Right renal pelvis (tissue), 4 donors: ENCODE data around the gene KCNK4. TPM values are rescaled to one million over a fixed set of nuclear protein-coding genes. Genes with fewer than 3 reads are reported as not detected.

Experiments
- DNase-seq, 4 donors: peaks; one replicate each; pipeline ENCODE4 v3.0.0-alpha.2; 2013; ENCODE audit warnings: low read depth in 4 of 4, low spot score in 3 of 4, missing footprints in 1 of 4
- polyA plus RNA-seq, 4 donors: library from polyadenylated mRNA; unstranded; fragments of 120-200 nt; gene quantifications; one replicate each; pipeline ENCODE4 v1.2.1, GENCODE V29; 2013; ENCODE audit not compliant: insufficient read length in 4 of 4

KCNK4 gene
- polyA plus RNA-seq, 4 donors: 0.08 TPM; not detected in 3

- no peak for DNase-seq
These were observed 3.3 kb upstream of the KCNK4 start for GRCh38 chr11:64287676-64288352.

DNA sequence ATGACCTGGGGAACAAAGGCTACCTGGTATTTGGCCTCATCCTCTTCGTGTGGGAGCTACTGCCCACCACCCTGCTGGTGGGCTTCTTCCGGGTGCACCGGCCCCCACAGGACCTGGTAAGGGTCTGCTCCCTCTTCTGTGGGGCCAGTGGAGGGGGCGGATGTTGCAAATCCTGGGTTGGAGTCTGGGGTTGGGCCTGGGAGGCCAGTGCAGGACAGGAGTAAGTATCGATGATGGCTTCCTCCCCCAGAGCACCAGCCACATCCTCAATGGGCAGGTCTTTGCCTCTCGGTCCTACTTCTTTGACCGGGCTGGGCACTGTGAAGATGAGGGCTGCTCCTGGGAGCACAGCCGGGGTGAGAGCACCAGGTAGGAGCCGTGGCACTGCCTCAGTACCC lies 2.8 kb upstream of the KCNK4 start:
- no peak for DNase-seq

- no peak for DNase-seq
These were observed 2.0 kb upstream of the KCNK4 start for GRCh38 chr11:64289002-64289564.

GRCh38 chr11:64290352-64291261 lies 495 bp upstream of the KCNK4 start:
- no peak for DNase-seq

GRCh38 chr11:64291752-64292459 lies 804 bp downstream of the KCNK4 start:
- DNase-seq: no peak

DNA sequence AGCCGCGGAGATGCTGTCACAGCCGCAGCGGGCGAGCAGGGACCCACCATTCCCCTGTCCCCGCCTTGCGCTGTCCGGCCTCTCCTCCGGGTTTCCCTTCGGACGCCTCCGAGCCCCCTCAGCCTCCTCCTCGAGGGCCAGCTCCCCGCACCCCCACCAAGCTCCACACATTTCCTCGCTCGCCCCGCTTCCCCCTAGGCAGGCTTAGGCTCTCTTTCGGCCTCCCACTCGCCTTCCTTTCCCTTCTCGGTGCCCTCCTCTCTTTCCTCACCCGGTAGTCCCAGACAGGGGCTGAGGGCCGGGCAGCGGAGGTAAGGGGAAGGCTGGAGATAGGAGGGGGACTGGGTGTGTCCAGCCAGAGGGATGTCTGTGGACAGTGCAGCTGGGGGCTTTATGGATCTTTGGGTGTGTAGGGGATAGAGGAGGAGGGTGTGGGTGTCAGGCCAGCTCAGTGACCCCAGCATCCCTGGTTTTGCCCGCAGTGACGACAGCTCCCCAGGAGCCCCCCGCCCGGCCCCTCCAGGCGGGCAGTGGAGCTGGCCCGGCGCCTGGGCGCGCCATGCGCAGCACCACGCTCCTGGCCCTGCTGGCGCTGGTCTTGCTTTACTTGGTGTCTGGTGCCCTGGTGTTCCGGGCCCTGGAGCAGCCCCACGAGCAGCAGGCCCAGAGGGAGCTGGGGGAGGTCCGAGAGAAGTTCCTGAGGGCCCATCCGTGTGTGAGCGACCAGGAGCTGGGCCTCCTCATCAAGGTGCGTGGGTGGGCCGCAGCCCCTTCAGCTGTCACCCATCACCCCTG lies 1.6 kb downstream of the KCNK4 start:
- no peak for DNase-seq

DNA sequence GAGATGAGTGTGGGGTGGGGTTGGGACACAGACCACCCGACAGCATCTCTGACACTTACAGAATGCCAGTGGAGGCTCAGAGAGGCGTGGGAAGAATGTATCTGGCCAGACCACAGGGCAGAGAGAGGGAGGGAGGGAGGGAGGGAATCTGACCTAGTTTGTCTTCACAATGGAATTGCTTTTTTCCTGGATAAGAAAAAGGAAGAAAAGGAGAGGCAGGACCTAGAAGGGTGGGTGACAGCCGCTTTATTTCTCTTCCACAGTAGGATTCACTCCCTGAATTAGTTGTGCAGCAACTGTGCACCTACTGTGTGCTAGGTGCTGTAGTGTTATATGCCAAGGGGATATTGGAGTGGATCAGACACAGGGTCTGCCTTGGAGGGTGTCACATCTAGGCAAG lies 3.7 kb downstream of the KCNK4 start:
- DNase-seq: no peak

DNA sequence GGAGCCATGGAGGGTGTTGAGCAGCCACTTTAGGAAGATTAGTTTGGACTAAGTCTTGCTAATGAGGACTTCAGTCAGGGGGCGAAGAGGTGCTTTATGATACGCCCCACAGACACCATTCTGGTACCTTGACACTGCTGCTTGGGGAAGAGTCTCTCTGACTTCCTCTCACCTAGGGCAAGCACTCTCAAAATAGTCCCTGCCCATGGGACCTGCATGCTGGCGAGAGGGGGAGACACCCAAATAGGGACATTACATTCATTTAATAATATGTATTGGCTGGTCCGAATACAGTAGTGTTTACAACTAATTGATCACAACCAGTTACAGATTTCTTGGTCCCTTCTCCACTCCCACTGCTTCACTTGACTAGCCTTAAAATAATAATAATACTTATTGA lies 4.7 kb downstream of the KCNK4 start:
- DNase-seq: no peak

GRCh38 chr11:64296236-64296635 lies 5.1 kb downstream of the KCNK4 start:
- no peak for DNase-seq

DNA sequence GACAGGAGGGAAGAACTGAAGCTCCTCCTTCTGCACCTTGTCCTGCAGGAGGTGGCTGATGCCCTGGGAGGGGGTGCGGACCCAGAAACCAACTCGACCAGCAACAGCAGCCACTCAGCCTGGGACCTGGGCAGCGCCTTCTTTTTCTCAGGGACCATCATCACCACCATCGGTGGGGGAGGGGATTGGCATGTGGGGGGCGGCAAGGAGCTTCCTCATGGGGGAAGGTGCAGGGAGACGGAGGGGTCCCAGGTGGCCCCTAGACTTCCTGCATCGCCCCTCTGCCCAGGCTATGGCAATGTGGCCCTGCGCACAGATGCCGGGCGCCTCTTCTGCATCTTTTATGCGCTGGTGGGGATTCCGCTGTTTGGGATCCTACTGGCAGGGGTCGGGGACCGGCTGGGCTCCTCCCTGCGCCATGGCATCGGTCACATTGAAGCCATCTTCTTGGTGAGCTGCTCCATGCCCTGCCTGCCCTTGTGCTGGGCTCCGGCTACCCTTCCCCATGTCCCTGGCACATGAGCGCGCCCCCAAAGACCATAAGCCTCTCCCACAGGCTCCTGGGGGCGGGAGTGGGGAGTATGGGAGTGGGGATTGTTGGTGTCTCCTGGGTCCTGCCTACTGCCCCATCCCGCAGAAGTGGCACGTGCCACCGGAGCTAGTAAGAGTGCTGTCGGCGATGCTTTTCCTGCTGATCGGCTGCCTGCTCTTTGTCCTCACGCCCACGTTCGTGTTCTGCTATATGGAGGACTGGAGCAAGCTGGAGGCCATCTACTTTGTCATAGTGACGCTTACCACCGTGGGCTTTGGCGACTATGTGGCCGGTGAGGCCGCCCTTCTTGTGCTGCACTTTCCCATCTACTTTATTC lies 6.0 kb downstream of the KCNK4 start:
- no peak for DNase-seq

DNA sequence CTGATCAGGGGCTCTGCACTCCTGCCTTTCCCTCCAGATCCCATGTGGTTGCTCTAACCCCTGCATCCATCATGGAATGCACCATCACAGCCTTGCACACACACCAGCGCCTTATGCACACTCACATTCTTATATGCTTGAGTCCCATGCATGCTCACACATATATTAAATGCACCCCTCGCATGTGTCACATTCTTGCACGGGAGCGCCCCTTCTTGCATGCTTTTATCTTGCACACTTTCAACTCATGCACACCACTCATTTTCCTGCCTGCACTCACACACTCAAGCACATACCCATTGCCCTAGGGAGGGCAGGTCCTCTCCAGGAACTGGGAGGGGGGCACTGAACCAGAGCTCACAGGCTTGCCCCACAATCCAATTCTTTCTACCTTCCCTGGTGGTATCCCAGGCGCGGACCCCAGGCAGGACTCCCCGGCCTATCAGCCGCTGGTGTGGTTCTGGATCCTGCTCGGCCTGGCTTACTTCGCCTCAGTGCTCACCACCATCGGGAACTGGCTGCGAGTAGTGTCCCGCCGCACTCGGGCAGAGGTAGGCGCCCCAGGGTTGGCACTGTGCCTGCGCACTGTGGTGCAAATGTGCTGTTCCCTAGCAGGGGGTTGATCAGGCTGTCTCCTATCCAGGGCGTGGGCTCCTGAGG lies 6.7 kb downstream of the KCNK4 start:
- no peak for DNase-seq

- DNase-seq: no peak
These were observed 8.1 kb downstream of the KCNK4 start for GRCh38 chr11:64298966-64299846.

GRCh38 chr11:64299847-64300648 lies 8.9 kb downstream of the KCNK4 start, which contains the start of gene CATSPERZ:
TSS of gene CATSPERZ (plus strand) at chr11:64300358. CDS start at chr11:64300411, 53 bp downstream.
- DNase-seq: no peak

DNA sequence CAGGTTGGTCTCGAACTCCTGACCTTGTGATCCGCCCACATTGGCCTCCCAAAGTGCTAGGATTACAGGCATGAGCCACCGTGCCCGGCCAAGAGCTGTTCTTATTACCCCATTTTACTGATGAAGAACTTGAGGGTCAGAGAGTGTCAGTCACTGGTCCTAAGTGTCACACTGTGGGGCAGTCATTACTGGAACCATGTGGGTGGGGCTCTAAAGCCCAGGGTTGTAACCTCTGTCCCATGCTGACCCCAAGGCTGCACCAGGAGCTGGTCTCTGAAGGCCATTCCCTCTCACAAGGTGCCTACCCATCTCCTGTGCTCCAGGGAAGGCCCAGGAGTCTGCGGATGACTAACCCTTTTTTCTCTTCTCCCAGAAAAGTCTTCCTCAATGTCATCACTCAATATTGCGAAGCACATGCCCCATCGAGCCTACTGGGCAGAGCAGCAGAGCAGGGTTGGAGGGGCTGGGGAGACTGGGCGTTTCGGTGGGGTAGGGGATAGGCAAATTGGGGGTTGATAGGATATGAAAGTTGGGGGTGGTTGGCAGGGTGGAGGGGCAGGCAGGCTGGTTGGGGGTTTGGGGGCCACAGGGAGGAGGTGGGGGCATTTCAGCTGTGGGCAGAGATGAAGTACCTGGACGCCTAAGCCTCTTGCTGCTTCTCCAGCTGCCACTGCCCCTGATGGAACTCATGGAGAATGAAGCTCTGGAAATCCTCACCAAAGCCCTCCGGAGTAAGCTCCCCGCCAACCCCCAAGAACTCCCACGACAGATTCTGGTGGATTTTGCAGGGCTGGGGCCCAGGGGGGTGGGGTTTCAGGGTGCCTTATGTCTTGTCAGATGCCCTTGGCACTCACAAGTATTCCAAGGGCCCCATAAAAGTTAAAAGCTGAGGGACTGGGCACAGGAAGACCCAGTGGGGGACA lies 12.3 kb downstream of the KCNK4 start:
- DNase-seq: no peak

DNA sequence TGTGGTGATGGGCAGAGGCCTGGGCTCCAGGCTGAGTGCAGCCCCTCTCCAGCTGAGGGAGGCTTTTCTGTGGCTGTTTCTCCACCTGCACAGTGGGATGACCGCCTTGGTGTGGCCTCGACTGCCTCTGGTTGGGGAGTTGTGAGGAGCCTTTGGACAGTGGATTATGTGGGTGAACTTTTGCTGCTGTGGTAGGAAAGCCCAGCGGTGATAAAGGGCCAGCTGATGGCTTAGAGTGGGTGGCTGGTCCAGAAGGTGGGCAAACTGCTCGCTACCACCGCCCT lies 12.9 kb downstream of the KCNK4 start:
- no peak for DNase-seq
